ENCODE results near the gene PIPOX.

Gene PIPOX

DNA sequence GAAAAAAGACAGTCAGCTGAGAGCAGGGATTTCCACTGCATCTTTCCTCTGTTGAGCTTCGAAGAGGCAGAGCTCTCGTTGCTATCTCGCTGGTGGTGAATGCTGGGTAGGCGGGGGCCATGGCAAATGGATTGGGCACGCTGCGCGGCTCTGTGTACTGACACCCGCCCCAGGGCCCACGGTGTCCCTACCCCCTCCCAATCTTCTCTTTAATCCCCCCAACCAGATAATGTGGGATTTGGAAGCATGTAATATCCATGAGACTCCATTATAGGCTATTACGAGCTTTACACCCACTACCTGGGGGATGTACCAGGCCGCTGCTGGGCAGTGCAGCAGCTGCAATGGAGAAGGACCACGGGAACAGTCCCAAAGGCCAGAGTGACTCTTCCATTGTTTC is 8.3 kb downstream of the PIPOX start:
- H3K9me3 ChIP-seq (ENCODE audit: control insufficient read depth, low read length) = no peaks in the 10 kb centered on the region
- H3K36me3 ChIP-seq (ENCODE audit: control insufficient read depth, insufficient read depth, low read length, severe bottlenecking) = no peaks in the 10 kb centered on the region
- H3K4me3 ChIP-seq (ENCODE audit: low read length) = no peak overlapping the region
- no peak overlapping the region for H3K9ac ChIP-seq (ENCODE audit: low read length)
- H3K27me3 ChIP-seq (replicated peaks; ENCODE audit: control insufficient read depth, insufficient read depth, low read length) = peaks cover 62% of the 10 kb centered on the region
- no peak for DNase-seq (ENCODE audit: low read depth)
- H3K4me1 ChIP-seq (ENCODE audit: control insufficient read depth, insufficient read depth, low read length) = peaks cover 7% of the 10 kb centered on the region

DNA sequence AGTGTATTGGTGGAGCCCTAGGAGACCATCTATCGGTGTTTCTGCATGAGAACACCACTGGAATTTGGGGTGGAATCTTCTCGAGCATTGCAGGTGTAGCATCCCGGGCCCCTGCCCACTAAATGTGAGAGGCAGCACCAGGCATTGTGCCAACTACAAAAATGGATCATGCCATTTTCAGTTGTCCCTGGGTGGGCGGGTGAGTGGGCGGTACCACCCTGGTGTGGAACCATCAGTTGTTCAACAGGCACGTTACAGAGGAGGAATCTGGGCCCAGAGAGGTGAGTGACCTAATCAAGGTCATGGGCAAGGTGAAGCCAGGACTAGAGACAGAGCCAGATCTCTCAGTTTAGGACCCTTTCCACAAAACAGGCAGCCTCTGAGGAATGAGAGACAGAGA is 8.8 kb downstream of the PIPOX start:
- no peak for DNase-seq (ENCODE audit: low read depth)
- H3K9ac ChIP-seq (ENCODE audit: low read length) = no peak overlapping the region
- no peak overlapping the region for H3K4me3 ChIP-seq (ENCODE audit: low read length)
- H3K27me3 ChIP-seq (replicated peaks; ENCODE audit: control insufficient read depth, insufficient read depth, low read length) = peaks cover 62% of the 10 kb centered on the region
- peaks cover 1% of the 10 kb centered on the region for H3K4me1 ChIP-seq (ENCODE audit: control insufficient read depth, insufficient read depth, low read length)
- no peaks in the 10 kb centered on the region for H3K36me3 ChIP-seq (ENCODE audit: control insufficient read depth, insufficient read depth, low read length, severe bottlenecking)
- no peaks in the 10 kb centered on the region for H3K9me3 ChIP-seq (ENCODE audit: control insufficient read depth, low read length)

DNA sequence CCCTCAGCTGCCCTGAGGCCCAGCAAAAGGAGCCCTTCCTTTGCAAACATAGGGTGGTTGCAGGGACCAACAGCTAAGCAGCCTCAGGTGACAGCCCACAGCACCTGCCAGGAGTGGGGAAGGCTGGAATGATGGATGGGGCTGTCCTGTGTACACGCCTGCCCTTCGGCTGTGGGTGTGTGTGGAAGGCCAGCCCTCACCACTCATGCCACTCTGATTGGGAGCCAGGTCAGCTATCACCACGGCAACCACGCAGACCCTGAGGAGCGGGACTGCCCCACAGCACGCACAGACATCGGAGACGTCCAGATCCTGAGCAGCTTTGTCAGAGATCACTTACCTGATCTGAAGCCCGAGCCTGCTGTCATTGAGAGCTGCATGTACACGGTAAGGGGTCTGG is 11.9 kb downstream of the PIPOX start:
- H3K4me3 ChIP-seq (ENCODE audit: low read length) = no peak overlapping the region
- no peaks in the 10 kb centered on the region for H3K9me3 ChIP-seq (ENCODE audit: control insufficient read depth, low read length)
- DNase-seq (ENCODE audit: low read depth) = no peak
- peaks cover 64% of the 10 kb centered on the region for H3K27me3 ChIP-seq (replicated peaks; ENCODE audit: control insufficient read depth, insufficient read depth, low read length)
- no peaks in the 10 kb centered on the region for H3K4me1 ChIP-seq (ENCODE audit: control insufficient read depth, insufficient read depth, low read length)
- no peak overlapping the region for H3K9ac ChIP-seq (ENCODE audit: low read length)
- no peaks in the 10 kb centered on the region for H3K36me3 ChIP-seq (ENCODE audit: control insufficient read depth, insufficient read depth, low read length, severe bottlenecking)

DNA sequence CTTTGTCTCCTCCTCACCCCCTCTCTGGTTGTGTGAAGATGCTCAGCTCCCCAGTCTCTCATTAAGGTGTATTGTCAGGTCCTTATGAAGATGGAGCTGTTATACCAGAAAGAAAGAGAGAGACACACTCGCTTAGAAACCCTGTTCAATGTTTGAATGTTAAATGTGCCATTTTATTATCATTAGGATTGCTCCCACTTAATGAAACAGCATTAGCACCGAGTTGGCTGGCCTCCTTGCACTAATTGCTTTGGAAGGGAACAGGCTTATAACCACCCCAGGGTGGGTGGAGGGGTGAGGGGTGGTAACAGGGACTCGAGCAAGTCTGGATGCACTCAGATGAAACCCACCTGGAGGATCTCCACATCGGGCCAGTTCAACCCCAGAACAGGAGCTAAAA is 14.4 kb downstream of the PIPOX start:
- DNase-seq (ENCODE audit: low read depth) = no peak
- H3K4me3 ChIP-seq (ENCODE audit: low read length) = no peak overlapping the region
- no peaks in the 10 kb centered on the region for H3K9me3 ChIP-seq (ENCODE audit: control insufficient read depth, low read length)
- peaks cover 51% of the 10 kb centered on the region for H3K27me3 ChIP-seq (replicated peaks; ENCODE audit: control insufficient read depth, insufficient read depth, low read length)
- H3K36me3 ChIP-seq (ENCODE audit: control insufficient read depth, insufficient read depth, low read length, severe bottlenecking) = no peaks in the 10 kb centered on the region
- no peaks in the 10 kb centered on the region for H3K4me1 ChIP-seq (ENCODE audit: control insufficient read depth, insufficient read depth, low read length)
- H3K9ac ChIP-seq (ENCODE audit: low read length) = no peak overlapping the region

DNA sequence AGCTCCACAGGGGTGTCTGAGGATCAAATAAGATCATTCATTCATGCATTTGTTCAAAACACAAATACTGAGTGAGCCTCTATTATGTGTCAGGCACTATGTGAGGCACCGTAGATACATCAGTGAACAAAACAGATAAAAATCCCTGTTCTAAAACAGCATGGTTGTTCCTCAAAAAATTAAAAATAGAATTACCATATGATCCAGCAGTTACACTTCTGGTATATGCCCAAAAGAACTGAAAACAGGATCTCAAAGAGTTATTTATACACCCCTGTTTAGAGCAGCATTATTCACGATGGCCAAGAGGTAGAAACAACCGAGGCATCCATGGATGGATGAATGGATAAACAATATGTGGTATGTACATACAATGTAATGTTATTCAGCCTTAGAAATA is 15.4 kb downstream of the PIPOX start:
- H3K4me3 ChIP-seq (ENCODE audit: low read length) = no peak overlapping the region
- no peak for DNase-seq (ENCODE audit: low read depth)

DNA sequence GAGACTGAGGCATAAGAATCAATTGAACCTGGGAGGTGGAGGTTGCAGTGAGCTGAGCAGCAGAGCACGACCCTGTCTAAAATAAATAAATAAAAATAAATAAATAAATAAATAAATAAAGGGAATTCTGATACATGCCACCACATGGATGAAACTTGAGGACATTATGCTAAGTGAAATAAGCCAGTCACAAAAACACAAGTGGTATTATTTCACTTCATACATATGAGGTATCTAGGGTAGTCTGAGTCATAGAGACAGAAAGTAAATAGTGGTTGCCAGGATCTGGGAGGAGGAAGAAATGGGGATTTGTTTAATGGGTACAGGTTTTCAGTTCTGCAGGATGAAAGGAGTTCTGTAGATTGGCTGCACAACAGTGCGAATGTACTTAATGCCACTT is 16.3 kb downstream of the PIPOX start:
- Histone ChIP-seq H3K9me3 (ENCODE audit: control insufficient read depth, low read length) (no peaks in the 10 kb centered on the region), H3K27me3 (replicated peaks; ENCODE audit: control insufficient read depth, insufficient read depth, low read length) (peaks cover 37% of the 10 kb centered on the region), H3K36me3 (ENCODE audit: control insufficient read depth, insufficient read depth, low read length, severe bottlenecking) (no peaks in the 10 kb centered on the region), H3K4me1 (ENCODE audit: control insufficient read depth, insufficient read depth, low read length) (no peaks in the 10 kb centered on the region), H3K9ac (ENCODE audit: low read length) (no peak overlapping the region), H3K4me3 (ENCODE audit: low read length) (no peak overlapping the region)
- peak; percentile 35 for DNase-seq (ENCODE audit: low read depth)

More for the DNA sequence above, 15.4 kb downstream of the PIPOX start:
- H3K9ac ChIP-seq (ENCODE audit: low read length) = no peak overlapping the region
- H3K27me3 ChIP-seq (replicated peaks; ENCODE audit: control insufficient read depth, insufficient read depth, low read length) = peaks cover 45% of the 10 kb centered on the region
- no peaks in the 10 kb centered on the region for H3K4me1 ChIP-seq (ENCODE audit: control insufficient read depth, insufficient read depth, low read length)
- H3K36me3 ChIP-seq (ENCODE audit: control insufficient read depth, insufficient read depth, low read length, severe bottlenecking) = no peaks in the 10 kb centered on the region
- H3K9me3 ChIP-seq (ENCODE audit: control insufficient read depth, low read length) = no peaks in the 10 kb centered on the region

DNA sequence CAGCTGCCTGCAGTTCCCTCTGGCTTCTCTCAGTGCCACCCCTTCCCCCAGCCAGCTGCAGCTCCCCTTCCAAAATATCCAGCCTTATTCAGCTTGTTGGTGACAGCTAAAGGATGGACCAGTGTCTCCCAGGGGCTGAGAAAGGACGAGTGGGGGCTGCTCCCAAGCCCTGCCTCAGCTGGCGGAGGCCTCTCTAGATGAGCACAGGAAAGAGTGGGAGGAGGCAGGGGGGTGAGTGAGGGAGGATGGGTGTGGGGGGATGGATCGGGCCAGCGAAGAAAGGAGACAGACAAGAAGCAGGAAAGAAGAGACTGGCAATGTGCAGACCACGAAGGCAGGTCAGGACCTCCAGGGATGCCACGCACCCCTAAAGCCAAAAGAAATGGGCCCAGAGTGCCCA is 17.5 kb downstream of the PIPOX start:
- no peak for DNase-seq (ENCODE audit: low read depth)
- Histone ChIP-seq H3K27me3 (replicated peaks; ENCODE audit: control insufficient read depth, insufficient read depth, low read length) (peaks cover 31% of the 10 kb centered on the region), H3K9me3 (ENCODE audit: control insufficient read depth, low read length) (no peaks in the 10 kb centered on the region)

DNA sequence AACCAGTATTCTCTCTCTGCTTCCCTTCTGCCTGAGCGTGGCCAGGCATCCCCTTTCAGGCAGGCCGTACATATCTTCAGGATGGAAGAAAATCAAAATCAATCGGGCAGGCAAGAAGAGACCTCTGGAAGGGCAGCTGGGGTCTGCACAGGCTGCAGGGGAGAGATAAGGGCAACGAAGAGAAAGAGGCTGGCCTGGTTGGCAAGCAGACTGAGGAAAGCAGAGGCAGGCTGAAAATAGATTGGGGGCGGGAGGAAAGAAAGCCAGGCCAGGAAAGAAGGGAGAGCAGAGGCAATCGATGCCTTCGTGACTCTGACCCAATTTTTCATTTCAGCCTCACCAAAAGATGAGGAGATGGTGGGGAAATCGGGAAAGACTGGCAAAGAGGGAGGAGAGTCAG is 18.1 kb downstream of the PIPOX start:
- Histone ChIP-seq H3K9me3 (ENCODE audit: control insufficient read depth, low read length) (no peaks in the 10 kb centered on the region), H3K4me3 (ENCODE audit: low read length) (no peak overlapping the region), H3K9ac (ENCODE audit: low read length) (no peak overlapping the region), H3K27me3 (replicated peaks; ENCODE audit: control insufficient read depth, insufficient read depth, low read length) (peaks cover 30% of the 10 kb centered on the region), H3K4me1 (ENCODE audit: control insufficient read depth, insufficient read depth, low read length) (no peaks in the 10 kb centered on the region), H3K36me3 (ENCODE audit: control insufficient read depth, insufficient read depth, low read length, severe bottlenecking) (no peaks in the 10 kb centered on the region)
- no peak for DNase-seq (ENCODE audit: low read depth)

More for the DNA sequence above, 17.5 kb downstream of the PIPOX start:
- no peak overlapping the region for H3K4me3 ChIP-seq (ENCODE audit: low read length)
- no peaks in the 10 kb centered on the region for H3K4me1 ChIP-seq (ENCODE audit: control insufficient read depth, insufficient read depth, low read length)
- H3K9ac ChIP-seq (ENCODE audit: low read length) = no peak overlapping the region
- H3K36me3 ChIP-seq (ENCODE audit: control insufficient read depth, insufficient read depth, low read length, severe bottlenecking) = no peaks in the 10 kb centered on the region

DNA sequence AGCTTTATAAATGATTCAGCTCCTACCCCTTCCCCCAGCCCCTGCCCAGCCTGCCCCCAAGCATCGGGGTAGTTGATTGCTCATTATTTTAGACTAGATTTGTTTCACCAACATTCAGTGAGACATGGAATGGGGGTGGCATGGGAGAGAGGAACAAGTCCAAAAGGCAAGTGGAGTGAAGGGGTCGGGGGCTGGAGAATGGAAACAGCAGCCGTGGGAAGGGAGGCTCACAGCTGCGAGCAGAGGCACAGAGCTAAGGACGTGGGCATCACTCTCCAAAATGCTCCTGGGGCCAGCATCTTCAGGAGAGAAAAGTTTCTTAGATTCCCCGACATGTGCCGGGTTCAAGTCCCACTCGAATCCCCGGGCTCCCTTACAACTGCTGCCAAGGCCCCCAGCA is 19.3 kb downstream of the PIPOX start:
- H3K9ac ChIP-seq (ENCODE audit: low read length) = no peak overlapping the region
- H3K4me3 ChIP-seq (ENCODE audit: low read length) = no peak overlapping the region
- H3K9me3 ChIP-seq (ENCODE audit: control insufficient read depth, low read length) = no peaks in the 10 kb centered on the region
- H3K36me3 ChIP-seq (ENCODE audit: control insufficient read depth, insufficient read depth, low read length, severe bottlenecking) = no peaks in the 10 kb centered on the region
- peaks cover 27% of the 10 kb centered on the region for H3K27me3 ChIP-seq (replicated peaks; ENCODE audit: control insufficient read depth, insufficient read depth, low read length)
- no peaks in the 10 kb centered on the region for H3K4me1 ChIP-seq (ENCODE audit: control insufficient read depth, insufficient read depth, low read length)
- no peak for DNase-seq (ENCODE audit: low read depth)

DNA sequence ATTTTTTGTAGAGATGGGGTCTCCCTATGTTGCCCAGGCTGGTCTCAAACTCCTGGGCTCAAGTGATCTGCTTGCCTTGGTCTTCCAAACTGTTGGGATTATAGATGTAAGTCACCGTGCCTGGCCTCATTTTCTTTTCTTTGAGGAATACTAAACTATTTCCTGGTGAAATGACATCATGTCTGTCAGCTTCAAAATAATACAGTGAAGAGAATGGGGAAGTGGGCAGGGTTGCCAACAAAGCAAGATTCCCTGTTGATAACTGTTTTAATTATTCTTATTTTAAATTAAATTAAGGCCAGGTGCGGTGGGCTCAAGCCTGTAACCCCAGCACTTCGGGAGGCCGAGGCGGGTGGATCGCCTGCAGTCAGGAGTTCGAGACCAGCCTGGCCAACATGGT is 21.1 kb downstream of the PIPOX start:
- Histone ChIP-seq H3K36me3 (ENCODE audit: control insufficient read depth, insufficient read depth, low read length, severe bottlenecking) (no peaks in the 10 kb centered on the region), H3K9me3 (ENCODE audit: control insufficient read depth, low read length) (no peaks in the 10 kb centered on the region), H3K27me3 (replicated peaks; ENCODE audit: control insufficient read depth, insufficient read depth, low read length) (peaks cover 22% of the 10 kb centered on the region), H3K9ac (ENCODE audit: low read length) (no peak overlapping the region), H3K4me1 (ENCODE audit: control insufficient read depth, insufficient read depth, low read length) (no peaks in the 10 kb centered on the region), H3K4me3 (ENCODE audit: low read length) (no peak overlapping the region)
- DNase-seq (ENCODE audit: low read depth) = no peak

DNA sequence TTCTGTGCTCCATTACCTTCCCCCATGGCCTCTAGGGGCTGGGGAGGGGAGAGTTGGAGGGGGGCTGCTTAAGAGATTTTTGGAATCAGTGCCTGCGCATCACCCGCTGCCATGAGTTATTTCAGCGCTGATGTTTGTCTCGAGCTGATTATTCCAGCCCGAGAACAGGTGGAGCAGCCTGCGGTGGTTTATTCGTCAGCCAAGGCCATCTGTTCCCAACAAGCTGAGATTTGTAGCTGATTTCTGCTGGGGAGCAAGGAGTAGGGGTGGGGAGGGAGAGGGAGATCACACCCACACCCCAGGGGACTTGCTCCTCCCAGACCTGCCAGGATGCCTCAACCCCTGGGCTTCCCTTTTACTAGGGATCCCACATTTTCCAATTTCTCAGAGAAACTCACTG is 23.1 kb downstream of the PIPOX start:
- peaks cover 5% of the 10 kb centered on the region for H3K4me1 ChIP-seq (ENCODE audit: control insufficient read depth, insufficient read depth, low read length)
- H3K9me3 ChIP-seq (ENCODE audit: control insufficient read depth, low read length) = no peaks in the 10 kb centered on the region
- H3K27me3 ChIP-seq (replicated peaks; ENCODE audit: control insufficient read depth, insufficient read depth, low read length) = peaks cover 38% of the 10 kb centered on the region
- H3K4me3 ChIP-seq (ENCODE audit: low read length) = no peak overlapping the region
- no peaks in the 10 kb centered on the region for H3K36me3 ChIP-seq (ENCODE audit: control insufficient read depth, insufficient read depth, low read length, severe bottlenecking)
- no peak for DNase-seq (ENCODE audit: low read depth)
- H3K9ac ChIP-seq (ENCODE audit: low read length) = no peak overlapping the region

DNA sequence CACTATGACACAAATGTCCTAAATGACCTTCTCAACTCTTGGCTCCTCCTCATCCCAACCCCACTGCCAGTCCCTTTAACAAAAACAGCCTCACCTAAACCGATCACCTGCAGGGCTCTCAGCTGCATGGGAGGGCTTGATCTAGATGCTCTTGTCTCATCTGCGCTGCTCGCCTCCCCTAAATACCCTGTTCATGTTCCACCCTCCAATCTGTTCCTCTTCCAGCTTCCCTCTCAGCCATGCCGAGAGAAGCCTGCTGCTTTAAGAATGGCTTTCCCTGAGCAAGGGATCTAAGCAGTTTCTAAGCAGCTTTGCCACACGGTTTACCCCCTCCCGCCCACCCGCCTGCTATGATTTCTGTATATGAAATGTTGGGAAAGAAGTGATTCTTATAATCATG is 23.7 kb downstream of the PIPOX start:
- Histone ChIP-seq H3K9ac (ENCODE audit: low read length) (no peak overlapping the region), H3K36me3 (ENCODE audit: control insufficient read depth, insufficient read depth, low read length, severe bottlenecking) (no peaks in the 10 kb centered on the region), H3K4me1 (ENCODE audit: control insufficient read depth, insufficient read depth, low read length) (peaks cover 5% of the 10 kb centered on the region), H3K4me3 (ENCODE audit: low read length) (no peak overlapping the region), H3K9me3 (ENCODE audit: control insufficient read depth, low read length) (no peaks in the 10 kb centered on the region), H3K27me3 (replicated peaks; ENCODE audit: control insufficient read depth, insufficient read depth, low read length) (peaks cover 44% of the 10 kb centered on the region)
- no peak for DNase-seq (ENCODE audit: low read depth)
